Measurements from ENCODE around the gene MAGI1. TPM values are rescaled to one million over a fixed set of nuclear protein-coding genes. Genes with fewer than 3 reads are reported as not detected.

MAGI1 gene
- total RNA-seq, 1 experiment from 2014 or later = 58.2 TPM

DNA sequence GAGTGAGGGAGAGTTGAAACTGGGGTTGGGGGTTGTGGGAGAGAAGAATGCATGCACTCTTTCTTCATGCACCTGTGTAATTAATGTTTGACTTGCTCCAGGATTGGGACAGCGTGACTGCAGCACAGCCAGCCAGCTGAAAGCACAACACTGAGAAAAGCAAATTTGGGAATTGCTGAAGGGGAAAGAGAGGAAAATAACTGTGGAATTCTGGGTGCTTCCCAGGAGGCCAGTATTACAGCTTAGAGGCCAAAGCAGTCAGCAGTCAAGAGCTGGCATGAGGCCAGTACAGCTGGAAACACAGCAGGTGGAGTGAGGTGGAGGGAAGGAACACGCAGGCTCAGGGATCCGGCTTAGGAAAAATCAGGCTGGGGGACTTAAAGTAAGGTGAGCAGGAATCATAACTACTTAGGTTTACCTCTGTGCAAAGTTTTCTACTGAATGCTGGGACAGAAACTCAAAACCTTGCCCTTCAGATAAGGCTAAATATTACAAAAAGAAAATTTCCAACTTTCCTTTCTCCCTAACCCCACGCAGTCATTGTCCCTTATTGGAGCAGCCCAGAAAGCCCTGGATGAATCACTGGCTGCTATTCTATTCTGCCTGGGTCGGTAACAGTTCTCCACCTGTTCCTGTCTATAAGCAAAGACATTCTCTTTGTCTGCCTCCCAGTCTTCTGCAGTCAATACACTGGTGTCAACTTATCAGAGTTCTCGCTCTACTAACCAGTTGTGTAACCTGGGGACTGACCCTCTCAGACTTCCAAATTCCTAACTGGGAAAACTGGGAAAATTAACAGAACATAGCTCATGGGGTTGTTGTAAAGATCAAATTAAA lies 167.2 kb downstream of the MAGI1 start:
- TF ChIP-seq RELA (CRISPR knock-in tag; IDR thresholded peaks at IDR 0.05; ENCODE audit: borderline replicate concordance) (no peak), GTF2I (CRISPR knock-in tag; conservative IDR thresholded peaks at IDR 0.05) (no peak), NR2C2 (CRISPR knock-in tag; IDR thresholded peaks at IDR 0.05) (no peak), TEAD4 (CRISPR knock-in tag; IDR thresholded peaks at IDR 0.05) (no peak), NFATC4 (CRISPR knock-in tag; IDR thresholded peaks at IDR 0.05) (no peak), FOXK1 (CRISPR knock-in tag; IDR thresholded peaks at IDR 0.05) (no peak), HMGA2 (CRISPR knock-in tag; IDR thresholded peaks at IDR 0.05) (no peak), TCF7 (CRISPR knock-in tag; IDR thresholded peaks at IDR 0.05; ENCODE audit: low read depth) (no peak)
- TF ChIP-seq, protein P1, sequence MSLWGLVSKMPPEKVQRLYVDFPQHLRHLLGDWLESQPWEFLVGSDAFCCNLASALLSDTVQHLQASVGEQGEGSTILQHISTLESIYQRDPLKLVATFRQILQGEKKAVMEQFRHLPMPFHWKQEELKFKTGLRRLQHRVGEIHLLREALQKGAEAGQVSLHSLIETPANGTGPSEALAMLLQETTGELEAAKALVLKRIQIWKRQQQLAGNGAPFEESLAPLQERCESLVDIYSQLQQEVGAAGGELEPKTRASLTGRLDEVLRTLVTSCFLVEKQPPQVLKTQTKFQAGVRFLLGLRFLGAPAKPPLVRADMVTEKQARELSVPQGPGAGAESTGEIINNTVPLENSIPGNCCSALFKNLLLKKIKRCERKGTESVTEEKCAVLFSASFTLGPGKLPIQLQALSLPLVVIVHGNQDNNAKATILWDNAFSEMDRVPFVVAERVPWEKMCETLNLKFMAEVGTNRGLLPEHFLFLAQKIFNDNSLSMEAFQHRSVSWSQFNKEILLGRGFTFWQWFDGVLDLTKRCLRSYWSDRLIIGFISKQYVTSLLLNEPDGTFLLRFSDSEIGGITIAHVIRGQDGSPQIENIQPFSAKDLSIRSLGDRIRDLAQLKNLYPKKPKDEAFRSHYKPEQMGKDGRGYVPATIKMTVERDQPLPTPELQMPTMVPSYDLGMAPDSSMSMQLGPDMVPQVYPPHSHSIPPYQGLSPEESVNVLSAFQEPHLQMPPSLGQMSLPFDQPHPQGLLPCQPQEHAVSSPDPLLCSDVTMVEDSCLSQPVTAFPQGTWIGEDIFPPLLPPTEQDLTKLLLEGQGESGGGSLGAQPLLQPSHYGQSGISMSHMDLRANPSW (CRISPR knock-in tag; conservative IDR thresholded peaks at IDR 0.05; ENCODE audit: low read depth) = no peak
- TF ChIP-seq, protein P2, sequence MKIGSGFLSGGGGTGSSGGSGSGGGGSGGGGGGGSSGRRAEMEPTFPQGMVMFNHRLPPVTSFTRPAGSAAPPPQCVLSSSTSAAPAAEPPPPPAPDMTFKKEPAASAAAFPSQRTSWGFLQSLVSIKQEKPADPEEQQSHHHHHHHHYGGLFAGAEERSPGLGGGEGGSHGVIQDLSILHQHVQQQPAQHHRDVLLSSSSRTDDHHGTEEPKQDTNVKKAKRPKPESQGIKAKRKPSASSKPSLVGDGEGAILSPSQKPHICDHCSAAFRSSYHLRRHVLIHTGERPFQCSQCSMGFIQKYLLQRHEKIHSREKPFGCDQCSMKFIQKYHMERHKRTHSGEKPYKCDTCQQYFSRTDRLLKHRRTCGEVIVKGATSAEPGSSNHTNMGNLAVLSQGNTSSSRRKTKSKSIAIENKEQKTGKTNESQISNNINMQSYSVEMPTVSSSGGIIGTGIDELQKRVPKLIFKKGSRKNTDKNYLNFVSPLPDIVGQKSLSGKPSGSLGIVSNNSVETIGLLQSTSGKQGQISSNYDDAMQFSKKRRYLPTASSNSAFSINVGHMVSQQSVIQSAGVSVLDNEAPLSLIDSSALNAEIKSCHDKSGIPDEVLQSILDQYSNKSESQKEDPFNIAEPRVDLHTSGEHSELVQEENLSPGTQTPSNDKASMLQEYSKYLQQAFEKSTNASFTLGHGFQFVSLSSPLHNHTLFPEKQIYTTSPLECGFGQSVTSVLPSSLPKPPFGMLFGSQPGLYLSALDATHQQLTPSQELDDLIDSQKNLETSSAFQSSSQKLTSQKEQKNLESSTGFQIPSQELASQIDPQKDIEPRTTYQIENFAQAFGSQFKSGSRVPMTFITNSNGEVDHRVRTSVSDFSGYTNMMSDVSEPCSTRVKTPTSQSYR (CRISPR knock-in tag; IDR thresholded peaks at IDR 0.05) = no peak
- TF ChIP-seq, protein P3, sequence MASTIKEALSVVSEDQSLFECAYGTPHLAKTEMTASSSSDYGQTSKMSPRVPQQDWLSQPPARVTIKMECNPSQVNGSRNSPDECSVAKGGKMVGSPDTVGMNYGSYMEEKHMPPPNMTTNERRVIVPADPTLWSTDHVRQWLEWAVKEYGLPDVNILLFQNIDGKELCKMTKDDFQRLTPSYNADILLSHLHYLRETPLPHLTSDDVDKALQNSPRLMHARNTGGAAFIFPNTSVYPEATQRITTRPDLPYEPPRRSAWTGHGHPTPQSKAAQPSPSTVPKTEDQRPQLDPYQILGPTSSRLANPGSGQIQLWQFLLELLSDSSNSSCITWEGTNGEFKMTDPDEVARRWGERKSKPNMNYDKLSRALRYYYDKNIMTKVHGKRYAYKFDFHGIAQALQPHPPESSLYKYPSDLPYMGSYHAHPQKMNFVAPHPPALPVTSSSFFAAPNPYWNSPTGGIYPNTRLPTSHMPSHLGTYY (CRISPR knock-in tag; IDR thresholded peaks at IDR 0.05) = no peak
- TF ChIP-seq, protein P4, sequence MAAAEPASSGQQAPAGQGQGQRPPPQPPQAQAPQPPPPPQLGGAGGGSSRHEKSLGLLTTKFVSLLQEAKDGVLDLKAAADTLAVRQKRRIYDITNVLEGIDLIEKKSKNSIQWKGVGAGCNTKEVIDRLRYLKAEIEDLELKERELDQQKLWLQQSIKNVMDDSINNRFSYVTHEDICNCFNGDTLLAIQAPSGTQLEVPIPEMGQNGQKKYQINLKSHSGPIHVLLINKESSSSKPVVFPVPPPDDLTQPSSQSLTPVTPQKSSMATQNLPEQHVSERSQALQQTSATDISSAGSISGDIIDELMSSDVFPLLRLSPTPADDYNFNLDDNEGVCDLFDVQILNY (CRISPR knock-in tag; IDR thresholded peaks at IDR 0.05) = no peak
- TF ChIP-seq, protein P5, sequence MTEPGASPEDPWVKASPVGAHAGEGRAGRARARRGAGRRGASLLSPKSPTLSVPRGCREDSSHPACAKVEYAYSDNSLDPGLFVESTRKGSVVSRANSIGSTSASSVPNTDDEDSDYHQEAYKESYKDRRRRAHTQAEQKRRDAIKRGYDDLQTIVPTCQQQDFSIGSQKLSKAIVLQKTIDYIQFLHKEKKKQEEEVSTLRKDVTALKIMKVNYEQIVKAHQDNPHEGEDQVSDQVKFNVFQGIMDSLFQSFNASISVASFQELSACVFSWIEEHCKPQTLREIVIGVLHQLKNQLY (CRISPR knock-in tag; IDR thresholded peaks at IDR 0.05) = no peak
- no peak overlapping the region for H3K4me3 Mint-ChIP-seq
- peak; percentile 61 for ATAC-seq
- no peaks in the 10 kb centered on the region for H3K36me3 Mint-ChIP-seq
- CTCF ChIA-PET = no interaction called here
- no peaks in the 10 kb centered on the region for H3K27me3 Mint-ChIP-seq (ENCODE audit: low read depth)
- H3K9me3 Mint-ChIP-seq = no peaks in the 10 kb centered on the region
- no peak for DNase-seq (ENCODE audit: low spot score)
- H3K27ac Mint-ChIP-seq = no peak overlapping the region
- POLR2A ChIA-PET = interaction anchor here (0.6 kb wide), 1 partner anchor 10 kb away, joined by 3 read pairs; no protein-coding TSS in a partner anchor
- H3K4me1 Mint-ChIP-seq = peaks cover 23% of the 10 kb centered on the region

DNA sequence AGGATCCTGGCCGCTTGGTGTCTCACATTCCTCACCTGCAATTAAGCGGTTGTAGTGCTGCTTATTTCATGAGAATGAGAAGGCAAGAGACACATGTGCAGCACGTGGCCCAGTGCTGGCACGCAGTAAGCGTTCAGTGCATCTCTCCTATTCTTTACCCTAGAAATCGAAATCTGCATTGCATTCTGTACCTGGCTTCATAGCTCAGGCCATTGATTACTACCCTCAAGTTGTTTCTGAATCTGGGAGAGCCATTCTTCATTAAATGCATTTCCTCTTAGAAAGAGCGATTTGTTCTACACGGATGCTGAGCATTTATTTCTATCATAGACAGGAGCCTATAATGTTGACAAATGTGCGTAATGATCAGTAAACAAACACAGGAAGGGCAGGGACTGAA lies 168.9 kb downstream of the MAGI1 start:
- Mint-ChIP-seq H3K9me3 (no peaks in the 10 kb centered on the region), H3K27me3 (ENCODE audit: low read depth) (no peaks in the 10 kb centered on the region), H3K4me1 (peaks cover 18% of the 10 kb centered on the region), H3K4me3 (no peak overlapping the region), H3K27ac (peak overlapping the region; percentile 19; the same call in 1 of the 2 replicates), H3K36me3 (no peaks in the 10 kb centered on the region)
- ATAC-seq (no peak), DNase-seq (ENCODE audit: low spot score) (no peak)
- POLR2A ChIA-PET = no interaction called here
- CTCF ChIA-PET = no interaction called here
- TF ChIP-seq TCF7 (CRISPR knock-in tag; IDR thresholded peaks at IDR 0.05; ENCODE audit: low read depth) = no peak
- TF ChIP-seq ZBTB21 (CRISPR knock-in tag; IDR thresholded peaks at IDR 0.05; ENCODE audit: borderline replicate concordance) = no peak
- no peak for TF ChIP-seq ZNF232 (CRISPR knock-in tag; IDR thresholded peaks at IDR 0.05)
- TF ChIP-seq, protein P3 (CRISPR knock-in tag; IDR thresholded peaks at IDR 0.05) = no peak
- no peak for TF ChIP-seq ZNF416 (CRISPR knock-in tag; IDR thresholded peaks at IDR 0.05)
- TF ChIP-seq ZNF138 (CRISPR knock-in tag; conservative IDR thresholded peaks at IDR 0.05) = no peak
- no peak for TF ChIP-seq FOXJ3 (CRISPR knock-in tag; IDR thresholded peaks at IDR 0.05; ENCODE audit: borderline replicate concordance)
- TF ChIP-seq, protein P6, sequence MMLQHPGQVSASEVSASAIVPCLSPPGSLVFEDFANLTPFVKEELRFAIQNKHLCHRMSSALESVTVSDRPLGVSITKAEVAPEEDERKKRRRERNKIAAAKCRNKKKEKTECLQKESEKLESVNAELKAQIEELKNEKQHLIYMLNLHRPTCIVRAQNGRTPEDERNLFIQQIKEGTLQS (CRISPR knock-in tag; conservative IDR thresholded peaks at IDR 0.05) = no peak
- TF ChIP-seq HMGA2 (CRISPR knock-in tag; IDR thresholded peaks at IDR 0.05) = no peak
- TF ChIP-seq, protein P7, sequence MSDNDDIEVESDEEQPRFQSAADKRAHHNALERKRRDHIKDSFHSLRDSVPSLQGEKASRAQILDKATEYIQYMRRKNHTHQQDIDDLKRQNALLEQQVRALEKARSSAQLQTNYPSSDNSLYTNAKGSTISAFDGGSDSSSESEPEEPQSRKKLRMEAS (CRISPR knock-in tag; IDR thresholded peaks at IDR 0.05) = no peak
- TF ChIP-seq IRF2 (CRISPR knock-in tag; IDR thresholded peaks at IDR 0.05; ENCODE audit: borderline replicate concordance, low read depth) = no peak
- TF ChIP-seq ESRRA (CRISPR knock-in tag; IDR thresholded peaks at IDR 0.05; ENCODE audit: borderline replicate concordance) = no peak
- TF ChIP-seq MYBL2 (CRISPR knock-in tag; IDR thresholded peaks at IDR 0.05) = no peak
- no peak for TF ChIP-seq ZNF317 (CRISPR knock-in tag; IDR thresholded peaks at IDR 0.05; ENCODE audit: borderline replicate concordance, low read depth)

Data from WTC11 (cell line).